ENCODE data around the gene GRK4.
"Not testable (repeated sequence)": the region's sequence is repeated elsewhere in the genome, so short reads cannot be mapped to it uniquely, and the experiment has no call there.

GRK4 gene

DNA sequence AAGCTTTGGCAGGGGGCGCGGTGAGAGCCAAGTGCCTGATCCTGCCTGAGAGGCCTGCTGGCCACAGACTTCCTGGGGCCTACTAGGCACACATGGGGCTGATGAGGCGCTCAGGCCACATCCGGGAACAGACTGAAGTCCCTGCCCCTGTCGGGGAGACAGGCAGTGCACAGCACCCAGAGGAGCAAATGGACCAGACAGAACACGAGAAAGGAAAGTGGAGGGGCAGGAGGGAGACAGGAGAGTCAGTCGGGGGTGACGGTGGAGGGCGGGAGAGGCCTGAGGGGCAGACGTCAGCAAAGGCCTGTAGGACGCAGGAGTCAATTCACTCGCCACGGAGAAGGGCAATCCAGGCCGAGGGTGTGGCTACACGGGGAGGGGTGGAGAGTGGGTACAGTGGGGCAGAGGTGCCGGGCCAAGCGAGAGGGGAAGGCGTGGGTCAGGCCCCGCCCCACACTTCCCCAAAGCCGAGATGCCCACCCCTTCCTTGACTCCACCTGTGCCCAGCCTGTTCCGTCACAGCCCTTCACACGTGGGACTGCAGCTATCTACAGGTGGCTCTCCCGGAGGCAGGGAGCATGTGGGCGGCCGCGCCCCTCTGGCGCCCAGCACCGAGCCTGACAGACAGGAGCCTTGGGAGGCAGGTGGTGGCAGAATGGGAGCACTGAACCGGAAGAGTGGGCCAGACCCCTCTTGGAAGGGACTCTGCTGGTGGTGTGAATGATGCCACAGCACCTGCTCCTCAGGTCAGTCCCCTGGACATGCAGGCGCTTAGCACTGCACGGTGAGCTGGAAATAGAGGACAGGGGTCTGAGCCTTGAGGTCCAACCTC lies 20.6 kb upstream of the GRK4 start:
- DNase-seq = no peak

DNA sequence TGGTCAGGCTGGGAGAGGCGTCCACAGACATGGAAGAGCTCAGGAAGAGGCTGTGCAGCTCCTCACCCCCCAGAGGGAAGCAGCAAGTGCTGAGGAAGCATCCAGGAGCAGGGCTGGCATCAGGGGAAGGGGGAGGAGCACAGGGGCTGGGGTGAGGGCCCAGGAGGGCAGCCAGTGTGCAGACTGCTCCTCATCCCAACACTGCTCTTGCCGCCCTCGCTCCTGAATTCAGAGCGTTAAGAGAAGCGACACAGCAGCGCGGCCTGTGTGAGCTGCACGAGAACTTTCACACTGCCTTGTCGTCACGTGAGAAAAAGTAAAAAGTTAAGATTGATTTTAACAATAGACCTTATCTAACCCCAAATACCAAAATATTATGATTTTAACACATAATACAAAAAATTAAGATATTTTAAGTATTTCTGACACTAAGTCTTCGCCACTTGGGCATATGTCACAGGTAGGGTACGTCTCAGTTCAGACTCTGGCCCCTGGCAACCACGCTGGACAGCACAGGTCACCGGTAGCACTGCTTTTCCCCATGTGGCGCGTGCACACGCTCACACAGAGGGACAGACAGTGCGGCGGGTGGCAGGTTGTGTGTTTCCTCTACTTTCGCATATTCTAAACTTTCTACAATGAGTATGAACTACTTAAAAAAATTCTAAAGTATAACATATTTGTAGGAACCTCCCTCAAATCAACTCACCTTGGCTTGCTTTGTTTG lies 19.8 kb upstream of the GRK4 start:
- DNase-seq = no peak

DNA sequence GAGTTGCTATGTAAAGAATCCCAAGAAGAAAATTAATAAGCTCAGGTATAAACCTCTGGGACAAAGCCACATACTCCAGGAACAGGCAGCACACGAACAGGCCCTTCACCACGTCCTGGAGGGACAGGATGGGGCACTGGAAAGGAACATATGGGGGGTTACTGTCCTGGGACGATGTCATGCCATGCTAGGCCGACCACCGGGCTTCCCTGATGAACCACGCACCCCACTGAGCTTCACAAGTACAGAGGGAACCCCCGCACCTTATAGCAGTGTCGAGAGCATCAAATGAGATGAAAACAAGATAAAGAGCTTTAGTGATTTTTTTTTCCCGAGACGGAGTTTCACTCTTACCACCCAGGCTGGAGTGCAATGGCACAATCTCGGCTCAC lies 19.3 kb upstream of the GRK4 start:
- DNase-seq = no peak

DNA sequence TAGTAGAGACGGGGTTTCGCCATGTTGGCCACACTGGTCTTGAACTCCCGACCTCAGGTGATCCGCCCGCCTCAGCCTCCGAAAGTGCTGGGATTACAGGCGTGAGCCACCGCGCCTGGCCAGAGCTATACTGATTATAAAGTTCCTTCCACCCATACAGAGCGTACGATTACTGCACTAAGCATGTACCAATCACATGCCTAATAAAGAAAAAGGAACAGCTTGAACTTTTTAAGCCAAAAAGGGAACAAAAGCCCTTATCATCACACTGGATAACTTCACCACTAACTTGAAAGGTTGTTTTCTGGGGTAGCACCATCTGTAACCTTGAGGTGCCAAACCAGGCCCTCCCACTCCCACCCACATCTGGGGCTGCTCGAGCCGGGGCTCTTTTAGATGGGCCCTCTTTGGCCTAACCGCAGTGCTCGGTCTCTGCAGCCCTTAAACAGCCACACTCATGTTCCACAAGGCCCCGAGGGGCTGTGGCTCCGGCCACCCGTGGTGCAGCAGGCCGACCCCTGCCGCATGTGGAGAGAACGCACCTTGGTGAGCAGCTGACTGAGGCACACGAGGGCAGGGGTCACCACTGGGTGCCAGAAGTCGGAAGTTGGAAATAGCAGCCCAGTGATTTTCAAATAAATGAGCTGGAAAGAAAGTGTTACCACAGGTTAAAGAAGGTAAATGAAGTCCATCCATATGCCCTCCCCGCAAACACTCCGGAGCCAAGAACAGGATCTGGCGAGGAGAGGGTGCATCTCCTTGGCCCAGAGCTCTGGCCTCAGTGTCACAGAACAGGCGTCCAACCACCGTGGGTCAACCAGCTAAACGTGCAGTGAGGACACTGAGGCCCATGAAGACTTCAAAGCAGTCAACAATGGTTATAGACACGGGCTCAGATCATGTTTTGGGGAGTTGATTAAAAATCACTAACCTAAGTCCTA lies 18.5 kb upstream of the GRK4 start:
- DNase-seq = no peak

DNA sequence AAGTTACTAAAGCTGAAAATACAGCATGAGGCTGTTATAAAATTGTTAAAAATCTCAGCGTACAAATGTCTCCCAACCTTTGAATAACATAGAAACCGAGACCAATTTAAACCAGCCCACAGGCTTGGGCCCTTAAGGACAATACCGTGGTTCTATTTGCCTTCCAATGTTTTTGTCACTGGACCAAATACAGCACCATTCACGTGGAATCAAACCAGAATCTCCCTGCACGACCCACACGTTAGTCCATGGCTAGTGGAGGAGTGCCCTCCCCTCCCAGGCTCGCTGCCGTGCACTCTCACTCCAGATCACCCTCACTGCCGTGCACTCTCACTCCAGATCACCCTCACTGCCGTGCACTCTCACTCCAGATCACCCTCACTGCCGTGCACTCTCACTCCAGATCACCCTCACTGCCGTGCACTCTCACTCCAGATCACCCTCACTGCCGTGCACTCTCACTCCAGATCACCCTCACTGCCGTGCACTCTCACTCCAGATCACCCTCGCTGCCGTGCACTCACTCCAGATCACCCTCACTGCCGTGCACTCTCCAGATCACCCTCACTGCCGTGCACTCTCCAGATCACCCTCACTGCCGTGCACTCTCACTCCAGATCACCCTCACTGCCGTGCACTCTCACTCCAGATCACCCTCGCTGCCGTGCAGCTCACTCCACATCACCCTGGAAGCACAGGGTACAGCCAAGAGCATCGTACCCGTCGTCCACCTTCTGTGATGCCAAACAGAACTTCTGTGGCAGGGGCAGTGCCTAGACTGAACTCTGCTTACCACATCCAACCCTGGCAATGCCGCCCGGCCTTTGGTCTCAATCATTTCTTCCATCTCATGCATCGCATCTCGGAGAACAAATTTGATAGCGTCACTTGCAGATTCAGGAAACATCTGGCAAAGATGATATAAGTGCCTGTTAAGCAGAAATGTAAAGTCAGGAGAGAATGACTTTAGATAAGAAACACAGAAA lies 17.5 kb upstream of the GRK4 start:
- not testable (repeated sequence) for DNase-seq

DNA sequence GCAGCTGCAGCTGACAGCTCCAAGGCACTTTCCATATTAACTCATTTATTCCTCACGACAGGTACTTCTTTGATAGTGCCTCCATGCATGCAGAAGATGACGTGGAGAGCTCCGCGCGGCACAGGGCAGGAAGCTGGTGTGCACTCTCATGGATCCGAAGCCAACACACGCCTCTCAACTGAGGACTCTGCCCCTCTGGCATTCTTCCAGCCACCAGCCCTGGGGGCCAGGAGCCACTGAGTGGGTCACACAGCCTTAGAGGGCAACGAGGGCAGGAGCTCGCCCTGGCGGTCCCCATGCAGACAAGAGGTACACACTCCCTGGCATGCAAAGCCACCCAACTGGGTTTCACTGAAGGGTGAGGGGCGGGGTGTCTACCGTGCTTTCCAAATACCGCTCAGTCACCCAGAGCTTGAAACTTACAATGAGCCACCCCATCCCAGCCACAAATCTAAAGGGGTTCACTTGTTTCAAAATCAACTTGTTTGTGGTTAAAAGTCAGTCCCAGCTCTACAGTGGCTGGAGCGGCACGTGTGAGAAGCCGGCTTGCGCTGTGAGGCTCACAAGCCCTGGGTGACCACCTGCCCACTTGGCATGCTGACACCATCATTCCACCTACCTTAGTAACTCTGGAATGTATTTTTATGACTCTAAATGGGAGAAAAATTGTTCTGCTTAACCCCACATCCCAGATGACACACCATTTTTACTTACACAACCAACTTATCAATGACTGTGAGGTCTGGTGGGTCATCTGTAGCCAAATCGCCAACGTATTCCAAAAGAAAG lies 16.4 kb upstream of the GRK4 start:
- DNase-seq = no peak

DNA sequence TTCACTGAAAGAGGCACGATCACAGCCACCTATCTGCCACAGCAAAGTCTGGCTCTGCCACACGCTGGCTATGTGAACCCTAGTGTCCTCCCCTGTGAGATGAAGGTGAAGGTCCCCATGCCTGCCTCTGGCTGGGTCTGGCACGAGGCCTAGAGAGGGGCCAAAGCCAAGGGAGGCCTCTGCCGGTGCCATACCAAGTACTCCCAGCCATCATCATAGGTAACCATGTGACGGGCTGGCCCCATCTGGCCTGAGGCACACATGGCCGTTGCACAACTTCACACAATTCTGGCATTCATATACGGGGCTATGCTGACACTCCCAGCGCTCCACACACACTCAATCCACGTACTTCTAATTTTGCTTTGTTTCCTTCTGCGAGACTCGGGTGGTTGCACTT lies 15.4 kb upstream of the GRK4 start:
- no peak for DNase-seq

DNA sequence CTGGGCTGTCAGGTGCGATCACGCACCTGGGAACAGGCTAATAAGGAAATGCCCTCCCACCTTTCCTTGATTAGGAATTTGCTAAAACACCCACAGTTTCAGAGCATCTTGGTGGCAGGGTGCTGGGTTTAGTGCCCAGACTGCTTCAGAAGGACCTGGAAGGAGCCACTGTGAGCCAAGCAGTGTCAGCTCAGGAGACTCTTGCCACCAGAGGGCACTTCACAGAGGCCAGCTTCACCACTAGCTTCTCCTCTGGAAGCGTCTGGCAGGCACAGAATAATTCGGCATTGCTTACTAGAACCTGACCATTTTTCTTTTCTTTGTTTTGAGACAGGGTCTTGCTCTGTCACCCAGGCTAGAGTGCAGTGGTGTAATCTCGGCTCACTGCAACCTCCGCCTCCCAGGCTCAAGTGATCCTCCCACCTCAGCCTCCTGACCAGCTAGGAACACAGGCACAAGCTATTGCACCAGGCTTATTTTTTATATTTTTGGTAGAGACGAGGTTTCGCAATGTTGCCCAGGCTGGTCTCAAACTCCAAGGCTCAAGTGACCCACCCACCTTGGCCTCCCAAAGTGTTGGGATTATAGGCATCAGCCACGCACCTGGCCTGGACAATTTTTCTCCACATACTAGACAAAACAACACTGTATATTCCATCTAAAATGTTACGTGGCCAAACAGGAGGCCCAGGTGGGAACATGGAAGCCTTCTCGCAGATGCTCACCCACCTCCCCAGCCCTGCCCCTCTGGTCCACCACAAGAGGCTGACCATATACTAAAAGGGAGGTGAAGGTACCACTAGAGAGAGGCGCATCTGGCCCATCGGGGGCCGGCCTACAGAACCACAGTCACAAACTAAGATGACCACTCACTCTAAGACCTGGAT lies 14.2 kb upstream of the GRK4 start:
- no peak for DNase-seq

DNA sequence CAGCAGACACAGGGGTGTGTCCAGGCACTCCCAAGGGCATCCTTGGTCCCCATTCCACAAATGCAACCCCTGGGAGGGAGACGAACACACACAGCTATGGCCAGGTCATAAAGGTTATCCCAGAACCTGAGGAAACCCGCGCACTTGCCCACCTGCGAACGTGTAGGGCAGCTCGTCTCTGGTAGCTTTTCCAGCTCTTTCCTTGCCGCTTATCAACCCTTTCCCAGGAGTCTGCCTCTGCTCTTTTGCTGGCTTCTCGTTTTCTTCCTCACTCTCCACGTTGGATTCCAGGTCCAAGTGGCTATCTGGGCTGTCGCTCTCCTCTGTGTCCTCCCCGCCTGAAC lies 13.6 kb upstream of the GRK4 start:
- no peak for DNase-seq

- DNase-seq = no peak
These were observed 13.0 kb upstream of the GRK4 start for GRCh38 chr4:2950221-2950989.

DNA sequence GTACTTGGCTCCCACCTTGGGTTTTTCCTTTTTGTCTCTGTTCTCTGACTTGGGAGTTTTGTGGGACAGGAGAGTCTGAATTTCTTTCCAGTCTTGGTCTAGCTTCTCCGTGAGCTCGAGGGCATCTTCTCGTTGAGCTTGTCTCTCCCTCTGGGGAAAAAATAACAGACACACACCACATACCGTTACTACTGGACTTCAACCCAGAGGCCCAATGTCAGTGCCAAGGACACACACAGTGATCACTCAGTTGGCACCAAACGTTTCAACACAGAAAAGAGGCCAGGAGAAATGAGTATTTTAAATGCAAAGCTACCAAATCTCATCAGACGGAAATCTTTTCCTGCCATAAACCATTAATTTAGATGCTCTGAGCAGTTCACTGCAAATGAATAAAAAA lies 9.9 kb upstream of the GRK4 start:
- no peak for DNase-seq

GRCh38 chr4:2954358-2955185 lies 8.8 kb upstream of the GRK4 start:
- DNase-seq = no peak

GRCh38 chr4:2955186-2956044 lies 8.0 kb upstream of the GRK4 start:
- DNase-seq = not testable (repeated sequence)

- no peak for DNase-seq
These were observed 4.9 kb upstream of the GRK4 start for GRCh38 chr4:2958446-2958845.

GRCh38 chr4:2960450-2960849 lies 2.9 kb upstream of the GRK4 start:
- DNase-seq = not testable (repeated sequence)

DNA sequence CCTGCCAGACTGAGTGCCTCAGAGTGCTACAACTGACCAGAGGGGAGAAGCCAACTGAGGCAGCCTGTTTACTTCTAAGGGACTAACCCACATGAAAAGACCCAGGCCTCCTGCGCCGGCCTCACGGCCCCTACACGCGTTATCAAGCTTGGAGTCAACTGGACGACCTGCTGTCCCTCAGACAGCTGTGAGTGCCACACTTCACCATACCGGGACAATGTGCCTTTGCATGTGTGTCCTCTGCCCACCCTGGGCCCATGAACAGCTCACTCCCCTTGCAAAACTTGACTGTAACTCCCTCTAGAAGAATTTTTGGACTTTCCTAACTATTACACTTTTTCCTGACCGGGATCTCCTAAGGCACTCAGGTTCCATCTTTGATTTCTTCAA lies 2.0 kb upstream of the GRK4 start:
- DNase-seq = peak in 1 of 2 experiments; percentile 31

GRCh38 chr4:2961811-2962441 lies 1.4 kb upstream of the GRK4 start:
- DNase-seq = no peak

Measured in NCI-H1930 (cell line).